GM13976 (cell line): ENCODE data around the gene CCDC85A.
A peak's percentile ranks its signal among the peaks of the same experiment; 100 is the strongest.

Experiments used
- DNase-seq: peaks from one replicate; pipeline ENCODE4 v3.0.0; 2012; ENCODE audit warnings: low spot score
- in situ Hi-C: fragments of 300-500 bp; cut with MboI; formaldehyde crosslinking; loops from one replicate; pipeline ENCODE4 v1.12.0; 2022; ENCODE audit warnings: low sequenced_read_pairs, mixed read lengths, inconsistent platforms; ENCODE audit not compliant: unreplicated experiment
- TF ChIP-seq, protein P1 (sequence below): IDR thresholded peaks from 2 replicates; pipeline ENCODE4 v1.5.1; 2012; ENCODE audit warnings: borderline replicate concordance, mild to moderate bottlenecking; ENCODE audit not compliant: insufficient read depth; ENCODE audit errors: extremely low read depth, missing control alignments, control extremely low read depth

The CCDC85A gene

DNA sequence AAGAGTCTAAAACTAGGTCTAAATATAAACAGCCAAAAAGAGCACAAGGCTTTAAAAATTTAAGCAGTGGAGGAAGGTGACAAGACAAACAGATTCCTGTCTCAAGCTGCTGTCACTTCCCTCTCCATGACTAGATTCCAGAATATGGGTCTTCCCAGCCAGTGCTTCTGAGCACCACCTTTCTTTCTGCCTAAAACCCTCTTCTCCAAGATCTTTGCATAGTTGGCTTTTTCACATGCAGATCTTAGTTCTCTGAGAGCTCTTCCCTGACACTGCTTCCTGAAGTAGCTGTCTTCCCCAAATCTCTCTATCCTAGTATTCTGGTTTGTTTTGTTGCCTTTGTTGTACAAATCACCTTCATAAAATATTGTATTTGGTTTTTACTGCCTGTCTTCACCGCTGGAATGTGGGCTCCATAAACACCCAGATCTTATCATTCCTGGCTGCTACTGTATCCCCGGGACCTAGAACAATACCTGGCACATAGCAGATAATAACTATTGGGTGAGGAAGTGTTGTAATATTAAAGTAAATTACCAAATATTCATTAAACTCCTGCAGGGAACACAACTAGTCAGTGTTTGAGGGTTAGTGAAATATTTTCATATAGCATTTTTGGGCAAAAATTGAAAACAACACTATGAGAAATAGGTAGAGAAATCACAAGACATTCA lies 150.2 kb downstream of the CCDC85A start:
- TF ChIP-seq, protein P1, sequence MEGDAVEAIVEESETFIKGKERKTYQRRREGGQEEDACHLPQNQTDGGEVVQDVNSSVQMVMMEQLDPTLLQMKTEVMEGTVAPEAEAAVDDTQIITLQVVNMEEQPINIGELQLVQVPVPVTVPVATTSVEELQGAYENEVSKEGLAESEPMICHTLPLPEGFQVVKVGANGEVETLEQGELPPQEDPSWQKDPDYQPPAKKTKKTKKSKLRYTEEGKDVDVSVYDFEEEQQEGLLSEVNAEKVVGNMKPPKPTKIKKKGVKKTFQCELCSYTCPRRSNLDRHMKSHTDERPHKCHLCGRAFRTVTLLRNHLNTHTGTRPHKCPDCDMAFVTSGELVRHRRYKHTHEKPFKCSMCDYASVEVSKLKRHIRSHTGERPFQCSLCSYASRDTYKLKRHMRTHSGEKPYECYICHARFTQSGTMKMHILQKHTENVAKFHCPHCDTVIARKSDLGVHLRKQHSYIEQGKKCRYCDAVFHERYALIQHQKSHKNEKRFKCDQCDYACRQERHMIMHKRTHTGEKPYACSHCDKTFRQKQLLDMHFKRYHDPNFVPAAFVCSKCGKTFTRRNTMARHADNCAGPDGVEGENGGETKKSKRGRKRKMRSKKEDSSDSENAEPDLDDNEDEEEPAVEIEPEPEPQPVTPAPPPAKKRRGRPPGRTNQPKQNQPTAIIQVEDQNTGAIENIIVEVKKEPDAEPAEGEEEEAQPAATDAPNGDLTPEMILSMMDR = no peak
- in situ Hi-C loops = no loop called here
- DNase-seq = no peak

DNA sequence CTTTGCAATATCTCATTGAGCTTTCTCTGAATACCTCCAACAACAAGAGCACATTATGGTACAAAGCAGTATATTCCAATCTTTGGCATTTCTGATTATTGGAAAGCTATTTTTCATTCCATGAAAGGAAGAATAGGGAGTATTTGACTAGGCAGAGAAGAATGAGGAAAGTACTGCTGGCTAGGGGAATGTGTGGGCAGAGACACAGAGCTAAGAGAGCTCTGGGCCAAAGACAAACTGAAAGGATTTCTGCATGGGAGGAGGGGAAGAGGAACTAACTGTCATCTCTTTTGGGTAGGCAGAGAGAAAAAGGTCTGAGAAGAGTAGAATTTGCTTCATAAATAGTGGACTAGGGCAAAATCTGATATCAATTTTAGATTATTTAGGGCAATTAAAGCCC lies 150.8 kb downstream of the CCDC85A start:
- TF ChIP-seq, protein P1 = no peak
- DNase-seq = peak; percentile 21
- in situ Hi-C loops = no loop called here

DNA sequence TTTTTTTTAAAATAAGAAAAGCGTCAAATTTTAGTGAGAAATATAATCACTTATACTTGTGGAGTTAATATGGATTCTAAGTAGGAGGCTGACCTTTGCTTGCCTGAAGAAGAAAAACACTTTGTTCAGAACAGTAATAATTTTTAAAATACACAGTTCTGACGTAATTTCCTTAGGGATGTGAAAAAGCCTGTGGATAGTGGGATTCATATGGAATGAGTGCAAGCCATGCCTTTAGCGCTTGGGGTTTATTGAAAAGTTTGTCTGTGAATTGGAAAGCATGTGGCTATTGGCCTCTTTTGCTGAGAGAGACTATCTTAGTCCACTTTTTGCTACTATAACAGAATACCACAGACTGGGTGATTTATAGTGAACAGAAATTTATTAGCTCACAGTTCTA lies 151.3 kb downstream of the CCDC85A start:
- no peak for DNase-seq
- in situ Hi-C loops = no loop called here
- TF ChIP-seq, protein P1 = no peak

DNA sequence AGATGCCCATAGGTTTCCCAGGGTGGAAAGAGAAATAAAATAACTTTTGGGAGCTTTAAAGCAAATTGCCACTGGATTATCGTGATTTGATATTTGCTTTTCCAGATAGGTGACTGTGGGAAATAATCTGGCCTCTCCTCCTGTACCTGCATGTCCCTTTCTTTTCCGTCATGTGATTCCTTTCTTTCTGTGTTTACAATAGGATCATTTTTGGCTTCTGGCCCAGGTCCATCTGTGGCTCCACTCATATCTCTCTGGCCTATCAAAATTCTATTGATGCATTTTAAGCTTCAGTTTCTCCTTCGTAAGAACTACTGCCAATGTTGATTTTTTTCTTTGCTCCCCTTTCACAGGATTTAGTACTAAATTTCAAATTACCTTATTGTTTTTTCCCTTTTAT lies 153.6 kb downstream of the CCDC85A start:
- in situ Hi-C loops = no loop called here

DNA sequence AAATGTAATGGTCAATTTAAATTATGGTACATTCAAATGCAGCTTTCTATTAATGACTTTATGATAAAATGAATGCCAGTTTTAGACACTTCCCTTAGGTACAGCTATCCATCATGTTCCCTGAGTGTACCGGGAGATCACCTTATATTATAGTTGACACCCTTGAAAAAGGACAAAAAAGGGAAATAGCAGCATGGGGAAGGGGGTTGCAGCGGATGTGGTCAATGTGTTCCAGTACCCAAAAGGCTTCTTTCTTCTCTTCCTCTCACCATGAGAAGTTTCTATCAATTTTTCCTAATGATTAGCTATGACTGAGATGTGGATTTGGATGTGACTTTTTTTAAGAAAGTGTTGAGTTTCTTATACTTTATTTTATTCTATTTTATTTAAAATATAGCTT lies 154.4 kb downstream of the CCDC85A start:
- TF ChIP-seq, protein P1 = no peak
- in situ Hi-C loops = no loop called here

More for the DNA sequence above, 153.6 kb downstream of the CCDC85A start:
- TF ChIP-seq, protein P1 = no peak
- DNase-seq = no peak

DNA sequence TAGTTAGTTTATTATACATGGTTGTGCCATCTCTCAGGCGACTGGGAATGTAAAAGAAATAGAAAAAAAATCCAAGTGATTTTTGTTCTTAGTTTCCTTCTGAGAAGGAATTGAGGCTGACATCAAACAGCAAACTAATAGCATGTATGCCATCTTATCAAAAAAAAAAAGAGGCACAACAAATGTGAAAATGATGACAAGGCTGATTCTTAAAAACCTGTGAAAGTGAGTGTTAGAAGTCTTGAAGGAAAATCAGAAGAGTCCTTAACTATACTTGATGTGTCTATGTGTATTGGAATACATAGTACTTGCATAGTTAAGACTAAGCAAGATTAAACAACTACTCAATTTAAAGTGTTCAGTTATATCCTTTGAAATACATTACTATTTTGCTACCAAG lies 161.0 kb downstream of the CCDC85A start:
- no peak for DNase-seq
- in situ Hi-C loops = no loop called here

More for the DNA sequence above, 154.4 kb downstream of the CCDC85A start:
- DNase-seq = no peak

More for the DNA sequence above, 161.0 kb downstream of the CCDC85A start:
- TF ChIP-seq, protein P1 = no peak
